GM12878 (cell line): ENCODE results near the gene ZSCAN26. TPM values are rescaled to one million over a fixed set of nuclear protein-coding genes. Genes with fewer than 3 reads are reported as not detected.
A peak's percentile ranks its signal among the peaks of the same experiment; 100 is the strongest.

Experiments used
- BHLHE40 ChIP-seq, 2 experiments: fragments of 450-650 bp in 1 of 2; IDR thresholded peaks; 2 replicates each; pipeline ENCODE4 v1.6.1; 2011 to 2017; ENCODE audit warnings: low read depth in 2 of 2, borderline replicate concordance in 1 of 2, improper control_type of control experiment in 1 of 2, low read length in 1 of 2, mild to moderate bottlenecking in 1 of 2
- IKZF1 ChIP-seq: fragments of 450-650 bp; conservative IDR thresholded peaks from 2 replicates; pipeline ENCODE4 v1.6.1; 2017; ENCODE audit warnings: antibody characterized with exemption, mild to moderate bottlenecking
- IKZF2 ChIP-seq, 2 experiments: fragments of 450-650 bp; IDR thresholded peaks; 2 replicates each; pipeline ENCODE4 v1.6.1; 2017; ENCODE audit warnings: mild to moderate bottlenecking in 2 of 2, moderate library complexity in 2 of 2
- NR2C1 ChIP-seq: fragments of 450-650 bp; IDR thresholded peaks from 2 replicates; pipeline ENCODE4 v1.6.1; 2017; ENCODE audit warnings: antibody characterized with exemption, mild to moderate bottlenecking, moderate library complexity
- PAX5 ChIP-seq: IDR thresholded peaks from 2 replicates; pipeline ENCODE4 v1.6.1; 2011; ENCODE audit warnings: low read depth, low read length, borderline replicate concordance
- RAD21 ChIP-seq: IDR thresholded peaks from 2 replicates; pipeline ENCODE4 v1.6.1; 2011; ENCODE audit warnings: mild to moderate bottlenecking, low read depth, low read length, moderate library complexity; ENCODE audit not compliant: insufficient read depth
- SREBF1 ChIP-seq: IDR thresholded peaks from 2 replicates; pipeline ENCODE4 v1.6.1; 2012; ENCODE audit warnings: mild to moderate bottlenecking, low read length
- SREBF2 ChIP-seq: IDR thresholded peaks from 2 replicates; pipeline ENCODE4 v1.6.1; 2012; ENCODE audit warnings: mild to moderate bottlenecking, low read length
- STAT1 ChIP-seq: fragments of 450-650 bp; conservative IDR thresholded peaks from 2 replicates; pipeline ENCODE4 v1.6.1; 2014; ENCODE audit warnings: antibody characterized with exemption, mild to moderate bottlenecking
- SUPT20H ChIP-seq: IDR thresholded peaks from 2 replicates; pipeline ENCODE4 v1.6.1; 2011; ENCODE audit warnings: low read depth, mild to moderate bottlenecking, low read length, moderate library complexity, borderline replicate concordance; ENCODE audit not compliant: control insufficient read depth
- TBL1XR1 ChIP-seq: IDR thresholded peaks from 2 replicates; pipeline ENCODE4 v1.6.1; 2012; ENCODE audit warnings: low read depth, low read length, improper control_type of control experiment
- ZNF217 ChIP-seq: fragments of 450-650 bp; IDR thresholded peaks from 2 replicates; pipeline ENCODE4 v1.6.1; 2017; ENCODE audit warnings: antibody characterized with exemption, mild to moderate bottlenecking
- ZNF274 ChIP-seq: IDR thresholded peaks from one replicate; pipeline ENCODE4 v1.8.0; 2011; ENCODE audit not compliant: insufficient read length, insufficient read depth
- polyA plus RNA-seq, 11 experiments: library from polyadenylated mRNA; depleted of rRNA in 4 of 11; unstranded in 6 of 11; stranded (reverse) in 5 of 11; fragments of >200 nt; fragmentation: Nextera tagmentation in 4 of 11; fragmentation: Illumina TruSeq in 1 of 11; extraction: Ambion mirVana in 4 of 11; extraction: Trizol in 1 of 11; gene quantifications; 1 replicate in 1 of 11; 2 replicates in 10 of 11; pipeline versions ENCODE4 v1.2.1 to v1.2.3, GENCODE V29; 2011 to 2016; ENCODE audit warnings: inconsistent platforms in 2 of 11, missing spikeins in 2 of 11, low read depth in 1 of 11
- total RNA-seq, 4 experiments: library from RNA; depleted of rRNA in 3 of 4; stranded (reverse); fragments of >200 nt in 3 of 4; fragmentation: Illumina TruSeq in 1 of 4; extraction: Trizol in 1 of 4; gene quantifications; 2 replicates each; pipeline versions ENCODE4 v1.2.1 to v1.2.3, GENCODE V29; 2013 to 2021
- TF ChIP-seq, protein P1 (sequence below): fragments of 450-650 bp; formaldehyde crosslinking; IDR thresholded peaks from 2 replicates; pipeline ENCODE4 v1.4.0; 2020; ENCODE audit warnings: mild to moderate bottlenecking, moderate library complexity
- TF ChIP-seq, protein P2 (sequence below): IDR thresholded peaks from 2 replicates; pipeline ENCODE4 v1.6.1; 2012; ENCODE audit warnings: low read depth, low read length, improper control_type of control experiment
- TF ChIP-seq, protein P3 (sequence below): fragments of 450-650 bp; IDR thresholded peaks from 2 replicates; pipeline ENCODE4 v1.6.1; 2017; ENCODE audit warnings: mild to moderate bottlenecking, moderate library complexity
- TF ChIP-seq, protein P4 (sequence below): fragments of 450-650 bp; IDR thresholded peaks from 2 replicates; pipeline ENCODE4 v1.6.1; 2018; ENCODE audit warnings: mild to moderate bottlenecking, low read depth, moderate library complexity; ENCODE audit not compliant: partially characterized antibody

Gene ZSCAN26
- total and polyA plus RNA-seq, 10 of the 15 experiments (the other 5 are each of a cell fraction or from before 2014, with no cell fraction given), result 4.5 to 13.3 (median 6.5) TPM

DNA sequence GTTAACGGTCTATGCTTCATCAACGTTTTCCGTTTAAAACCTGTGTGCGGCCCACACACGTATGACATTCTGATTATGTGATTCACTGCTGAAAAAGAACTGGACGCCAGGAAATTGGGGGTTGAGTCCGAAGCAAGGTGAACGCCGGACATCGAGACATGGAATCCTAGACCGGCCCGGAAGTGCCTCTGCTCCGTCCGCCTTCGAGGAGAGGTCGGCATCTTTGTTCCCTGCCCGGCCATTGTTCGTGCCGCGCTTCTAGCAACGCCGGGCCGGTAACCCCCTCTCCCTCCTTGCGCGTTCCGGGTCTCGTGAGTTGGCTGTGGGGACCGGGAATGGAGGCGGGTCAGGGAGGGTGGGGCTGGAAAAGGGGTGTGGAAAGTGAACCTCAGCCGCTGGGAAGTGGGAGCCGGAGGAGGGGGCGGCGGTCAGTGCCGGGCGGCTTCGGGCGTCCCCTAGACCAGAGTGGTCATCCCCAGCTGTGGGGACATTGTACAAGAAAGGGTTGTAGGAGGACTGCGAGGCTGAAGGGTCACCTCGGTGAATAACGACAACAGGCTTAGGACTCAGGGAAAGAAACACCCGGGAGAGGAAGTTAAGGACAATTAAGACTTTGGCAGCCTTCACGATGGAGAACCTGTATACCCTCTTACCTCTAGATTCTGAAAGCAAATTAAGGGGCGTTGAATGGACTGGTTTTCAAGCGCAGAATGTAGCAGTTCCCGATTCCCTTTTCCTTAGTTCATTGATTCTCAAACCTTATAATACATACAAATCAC lies 41.7 kb upstream of the ZSCAN26 start, which contains the start of gene ZSCAN9 (continued):
- TF ChIP-seq, protein P1, sequence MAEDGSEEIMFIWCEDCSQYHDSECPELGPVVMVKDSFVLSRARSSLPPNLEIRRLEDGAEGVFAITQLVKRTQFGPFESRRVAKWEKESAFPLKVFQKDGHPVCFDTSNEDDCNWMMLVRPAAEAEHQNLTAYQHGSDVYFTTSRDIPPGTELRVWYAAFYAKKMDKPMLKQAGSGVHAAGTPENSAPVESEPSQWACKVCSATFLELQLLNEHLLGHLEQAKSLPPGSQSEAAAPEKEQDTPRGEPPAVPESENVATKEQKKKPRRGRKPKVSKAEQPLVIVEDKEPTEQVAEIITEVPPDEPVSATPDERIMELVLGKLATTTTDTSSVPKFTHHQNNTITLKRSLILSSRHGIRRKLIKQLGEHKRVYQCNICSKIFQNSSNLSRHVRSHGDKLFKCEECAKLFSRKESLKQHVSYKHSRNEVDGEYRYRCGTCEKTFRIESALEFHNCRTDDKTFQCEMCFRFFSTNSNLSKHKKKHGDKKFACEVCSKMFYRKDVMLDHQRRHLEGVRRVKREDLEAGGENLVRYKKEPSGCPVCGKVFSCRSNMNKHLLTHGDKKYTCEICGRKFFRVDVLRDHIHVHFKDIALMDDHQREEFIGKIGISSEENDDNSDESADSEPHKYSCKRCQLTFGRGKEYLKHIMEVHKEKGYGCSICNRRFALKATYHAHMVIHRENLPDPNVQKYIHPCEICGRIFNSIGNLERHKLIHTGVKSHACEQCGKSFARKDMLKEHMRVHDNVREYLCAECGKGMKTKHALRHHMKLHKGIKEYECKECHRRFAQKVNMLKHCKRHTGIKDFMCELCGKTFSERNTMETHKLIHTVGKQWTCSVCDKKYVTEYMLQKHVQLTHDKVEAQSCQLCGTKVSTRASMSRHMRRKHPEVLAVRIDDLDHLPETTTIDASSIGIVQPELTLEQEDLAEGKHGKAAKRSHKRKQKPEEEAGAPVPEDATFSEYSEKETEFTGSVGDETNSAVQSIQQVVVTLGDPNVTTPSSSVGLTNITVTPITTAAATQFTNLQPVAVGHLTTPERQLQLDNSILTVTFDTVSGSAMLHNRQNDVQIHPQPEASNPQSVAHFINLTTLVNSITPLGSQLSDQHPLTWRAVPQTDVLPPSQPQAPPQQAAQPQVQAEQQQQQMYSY, result no peak
- peak; percentile 76 for TF ChIP-seq TBL1XR1
- TF ChIP-seq SUPT20H, result no peak
- no peak for TF ChIP-seq ZNF274
- TF ChIP-seq, protein P2, sequence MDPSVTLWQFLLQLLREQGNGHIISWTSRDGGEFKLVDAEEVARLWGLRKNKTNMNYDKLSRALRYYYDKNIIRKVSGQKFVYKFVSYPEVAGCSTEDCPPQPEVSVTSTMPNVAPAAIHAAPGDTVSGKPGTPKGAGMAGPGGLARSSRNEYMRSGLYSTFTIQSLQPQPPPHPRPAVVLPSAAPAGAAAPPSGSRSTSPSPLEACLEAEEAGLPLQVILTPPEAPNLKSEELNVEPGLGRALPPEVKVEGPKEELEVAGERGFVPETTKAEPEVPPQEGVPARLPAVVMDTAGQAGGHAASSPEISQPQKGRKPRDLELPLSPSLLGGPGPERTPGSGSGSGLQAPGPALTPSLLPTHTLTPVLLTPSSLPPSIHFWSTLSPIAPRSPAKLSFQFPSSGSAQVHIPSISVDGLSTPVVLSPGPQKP, result peak; percentile 94
- TF ChIP-seq, protein P3, sequence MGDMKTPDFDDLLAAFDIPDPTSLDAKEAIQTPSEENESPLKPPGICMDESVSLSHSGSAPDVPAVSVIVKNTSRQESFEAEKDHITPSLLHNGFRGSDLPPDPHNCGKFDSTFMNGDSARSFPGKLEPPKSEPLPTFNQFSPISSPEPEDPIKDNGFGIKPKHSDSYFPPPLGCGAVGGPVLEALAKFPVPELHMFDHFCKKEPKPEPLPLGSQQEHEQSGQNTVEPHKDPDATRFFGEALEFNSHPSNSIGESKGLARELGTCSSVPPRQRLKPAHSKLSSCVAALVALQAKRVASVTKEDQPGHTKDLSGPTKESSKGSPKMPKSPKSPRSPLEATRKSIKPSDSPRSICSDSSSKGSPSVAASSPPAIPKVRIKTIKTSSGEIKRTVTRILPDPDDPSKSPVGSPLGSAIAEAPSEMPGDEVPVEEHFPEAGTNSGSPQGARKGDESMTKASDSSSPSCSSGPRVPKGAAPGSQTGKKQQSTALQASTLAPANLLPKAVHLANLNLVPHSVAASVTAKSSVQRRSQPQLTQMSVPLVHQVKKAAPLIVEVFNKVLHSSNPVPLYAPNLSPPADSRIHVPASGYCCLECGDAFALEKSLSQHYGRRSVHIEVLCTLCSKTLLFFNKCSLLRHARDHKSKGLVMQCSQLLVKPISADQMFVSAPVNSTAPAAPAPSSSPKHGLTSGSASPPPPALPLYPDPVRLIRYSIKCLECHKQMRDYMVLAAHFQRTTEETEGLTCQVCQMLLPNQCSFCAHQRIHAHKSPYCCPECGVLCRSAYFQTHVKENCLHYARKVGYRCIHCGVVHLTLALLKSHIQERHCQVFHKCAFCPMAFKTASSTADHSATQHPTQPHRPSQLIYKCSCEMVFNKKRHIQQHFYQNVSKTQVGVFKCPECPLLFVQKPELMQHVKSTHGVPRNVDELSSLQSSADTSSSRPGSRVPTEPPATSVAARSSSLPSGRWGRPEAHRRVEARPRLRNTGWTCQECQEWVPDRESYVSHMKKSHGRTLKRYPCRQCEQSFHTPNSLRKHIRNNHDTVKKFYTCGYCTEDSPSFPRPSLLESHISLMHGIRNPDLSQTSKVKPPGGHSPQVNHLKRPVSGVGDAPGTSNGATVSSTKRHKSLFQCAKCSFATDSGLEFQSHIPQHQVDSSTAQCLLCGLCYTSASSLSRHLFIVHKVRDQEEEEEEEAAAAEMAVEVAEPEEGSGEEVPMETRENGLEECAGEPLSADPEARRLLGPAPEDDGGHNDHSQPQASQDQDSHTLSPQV, result peak; percentile 68; the same call in 1 of the 2 replicates
- TF ChIP-seq IKZF1, result peak; percentile 90
- TF ChIP-seq STAT1, result no peak
- TF ChIP-seq IKZF2 (IDR thresholded peaks at IDR 0.05), result peak; percentile 72 to 73
- TF ChIP-seq NR2C1, result peak; percentile 77
- TF ChIP-seq SREBF1, result peak; percentile 34; the same call in 1 of the 2 replicates
- no peak for TF ChIP-seq ZNF217
- TF ChIP-seq PAX5, result peak; percentile 72; the same call in 1 of the 2 replicates
- TF ChIP-seq, protein P4, sequence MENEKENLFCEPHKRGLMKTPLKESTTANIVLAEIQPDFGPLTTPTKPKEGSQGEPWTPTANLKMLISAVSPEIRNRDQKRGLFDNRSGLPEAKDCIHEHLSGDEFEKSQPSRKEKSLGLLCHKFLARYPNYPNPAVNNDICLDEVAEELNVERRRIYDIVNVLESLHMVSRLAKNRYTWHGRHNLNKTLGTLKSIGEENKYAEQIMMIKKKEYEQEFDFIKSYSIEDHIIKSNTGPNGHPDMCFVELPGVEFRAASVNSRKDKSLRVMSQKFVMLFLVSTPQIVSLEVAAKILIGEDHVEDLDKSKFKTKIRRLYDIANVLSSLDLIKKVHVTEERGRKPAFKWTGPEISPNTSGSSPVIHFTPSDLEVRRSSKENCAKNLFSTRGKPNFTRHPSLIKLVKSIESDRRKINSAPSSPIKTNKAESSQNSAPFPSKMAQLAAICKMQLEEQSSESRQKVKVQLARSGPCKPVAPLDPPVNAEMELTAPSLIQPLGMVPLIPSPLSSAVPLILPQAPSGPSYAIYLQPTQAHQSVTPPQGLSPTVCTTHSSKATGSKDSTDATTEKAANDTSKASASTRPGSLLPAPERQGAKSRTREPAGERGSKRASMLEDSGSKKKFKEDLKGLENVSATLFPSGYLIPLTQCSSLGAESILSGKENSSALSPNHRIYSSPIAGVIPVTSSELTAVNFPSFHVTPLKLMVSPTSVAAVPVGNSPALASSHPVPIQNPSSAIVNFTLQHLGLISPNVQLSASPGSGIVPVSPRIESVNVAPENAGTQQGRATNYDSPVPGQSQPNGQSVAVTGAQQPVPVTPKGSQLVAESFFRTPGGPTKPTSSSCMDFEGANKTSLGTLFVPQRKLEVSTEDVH, result peak; percentile 88
- TF ChIP-seq SREBF2, result peak; percentile 52; the same call in 1 of the 2 replicates
- peak; percentile 83 to 92 for TF ChIP-seq BHLHE40 (IDR thresholded peaks at IDR 0.05; ENCODE audit: borderline replicate concordance in 1 of 2, low read depth in 2 of 2, low read length in 1 of 2)
- TF ChIP-seq RAD21, result no peak
